HG03460 (cell line): ENCODE measurements around the gene ABCA4.
"Not testable (repeated sequence)": the region's sequence is repeated elsewhere in the genome, so short reads cannot be mapped to it uniquely, and the experiment has no call there.

Experiments used
- ATAC-seq: cut with Tn5 transposase; IDR thresholded peaks from one replicate; pipeline ENCODE4 v1.9.1; 2021; ENCODE audit not compliant: unreplicated experiment

Gene ABCA4

GRCh38 chr1:94120991-94121390 lies at the start of gene ABCA4:
Gene ABCA4 (minus strand): TSS chr1:94121148. CDS start chr1:94121045, 103 bp downstream.
- ATAC-seq = no peak

- ATAC-seq = no peak
Measured at GRCh38 chr1:94169126-94169525, 48.2 kb upstream of the ABCA4 start.

- ATAC-seq = no peak
Measured at GRCh38 chr1:94165843-94166242, 44.9 kb upstream of the ABCA4 start.

GRCh38 chr1:94164885-94165284 lies 43.9 kb upstream of the ABCA4 start:
- not testable (repeated sequence) for ATAC-seq

GRCh38 chr1:94164121-94164520 lies 43.2 kb upstream of the ABCA4 start:
- not testable (repeated sequence) for ATAC-seq

- ATAC-seq = not testable (repeated sequence)
Measured at GRCh38 chr1:94163249-94163648, 42.3 kb upstream of the ABCA4 start.

- no peak for ATAC-seq
Measured at GRCh38 chr1:94160811-94161210, 39.9 kb upstream of the ABCA4 start.

GRCh38 chr1:94156096-94156625 lies 35.2 kb upstream of the ABCA4 start:
- ATAC-seq = no peak

GRCh38 chr1:94154989-94155388 lies 34.0 kb upstream of the ABCA4 start:
- ATAC-seq = no peak

GRCh38 chr1:94153133-94153532 lies 32.2 kb upstream of the ABCA4 start:
- ATAC-seq = no peak

- not testable (repeated sequence) for ATAC-seq
Measured at GRCh38 chr1:94149166-94149565, 28.2 kb upstream of the ABCA4 start.

GRCh38 chr1:94146273-94146672 lies 25.3 kb upstream of the ABCA4 start:
- ATAC-seq = no peak

- ATAC-seq = no peak
Measured at GRCh38 chr1:94144836-94145235, 23.9 kb upstream of the ABCA4 start.

GRCh38 chr1:94143809-94144176 lies 22.8 kb upstream of the ABCA4 start:
- ATAC-seq = no peak

GRCh38 chr1:94143173-94143808 lies 22.3 kb upstream of the ABCA4 start:
- ATAC-seq = no peak

GRCh38 chr1:94142583-94142982 lies 21.6 kb upstream of the ABCA4 start:
- ATAC-seq = no peak

GRCh38 chr1:94142022-94142421 lies 21.1 kb upstream of the ABCA4 start:
- ATAC-seq = no peak

- ATAC-seq = no peak
Measured at GRCh38 chr1:94132111-94132510, 11.2 kb upstream of the ABCA4 start.

- ATAC-seq = no peak
Measured at GRCh38 chr1:94130851-94131595, 10.1 kb upstream of the ABCA4 start.

GRCh38 chr1:94126651-94127050 lies 5.7 kb upstream of the ABCA4 start:
- ATAC-seq = no peak

GRCh38 chr1:94125551-94126514 lies 4.9 kb upstream of the ABCA4 start:
- ATAC-seq = no peak
